ENCODE measurements around the gene RAB21. TPM values are rescaled to one million over a fixed set of nuclear protein-coding genes. Genes with fewer than 3 reads are reported as not detected.

Gene RAB21
- total and polyA plus RNA-seq, 2 of the 4 experiments (the other 2 are of a cell fraction), result 13.8 to 15.0 TPM

GRCh38 chr12:71754461-71755145, at the start of gene RAB21 (continued):
- TF ChIP-seq FOS (IDR thresholded peaks at IDR 0.05; ENCODE audit: low read depth, low read length), result 0 out of 2 replicates have a peak, but pooled peaks have one; percentile 31

GRCh38 chr12:71704920-71705319, 49.7 kb upstream of the RAB21 start:
- Histone ChIP-seq H4K91ac (ENCODE audit: insufficient read depth, low read depth, low read length) (no peak overlapping the region), H2AK9ac (replicated peaks; ENCODE audit: low read depth, low read length, poor library complexity) (no peak overlapping the region), H2AFZ (replicated peaks; ENCODE audit: low read length, poor library complexity) (no peak overlapping the region), H3K4me3 (ENCODE audit: insufficient read depth, low read depth, low read length) (no peak overlapping the region), H3K4ac (ENCODE audit: low read depth, low read length) (no peak overlapping the region), H3K4me1 (ENCODE audit: control insufficient read depth, insufficient read depth, low read length) (peaks cover under 1% of the 10 kb centered on the region; the same call in 1 of the 2 replicates), H4K5ac (ENCODE audit: low read depth, low read length) (no peak overlapping the region), H3K23ac (ENCODE audit: low read depth, low read length) (no peak overlapping the region), H2BK15ac (ENCODE audit: low read depth, low read length) (no peak overlapping the region), H2BK120ac (ENCODE audit: low read depth, low read length) (no peak overlapping the region), H2AK5ac (ENCODE audit: low read depth, low read length) (no peak overlapping the region), H3K79me1 (ENCODE audit: low read depth in 1 of 2, low read length in 2 of 2) (no peaks in the 10 kb centered on the region), H3K27me3 (ENCODE audit: control insufficient read depth, insufficient read depth, low read length) (no peaks in the 10 kb centered on the region), H2BK20ac (ENCODE audit: low read depth, low read length) (no peak overlapping the region), H3K9ac (ENCODE audit: low read depth, low read length) (no peak overlapping the region), H3K9me3 (ENCODE audit: control insufficient read depth, insufficient read depth, low read length) (no peaks in the 10 kb centered on the region), H3K36me3 (ENCODE audit: control insufficient read depth, insufficient read depth, low read length) (no peaks in the 10 kb centered on the region; the same call in 1 of the 2 replicates), H3K14ac (replicated peaks; ENCODE audit: low read depth, low read length) (no peak overlapping the region), H3K4me2 (ENCODE audit: low read depth, low read length) (no peak overlapping the region), H3K18ac (ENCODE audit: low read depth, low read length) (no peak overlapping the region), H4K8ac (ENCODE audit: low read depth in 2 of 2, low read length in 2 of 2) (no peak overlapping the region), H2BK5ac (ENCODE audit: low read depth, low read length, poor library complexity, severe bottlenecking) (no peak overlapping the region), H3K9me1 (ENCODE audit: insufficient read depth, low read length) (0 out of 2 replicates have a peak, but pooled peaks cover under 1% of the 10 kb centered on the region), H3K27ac (ENCODE audit: insufficient read depth, low read length) (no peak overlapping the region), H4K20me1 (ENCODE audit: insufficient read depth, low read length) (no peaks in the 10 kb centered on the region), H3K56ac (ENCODE audit: extremely low read depth, insufficient read depth, low read length) (no peak overlapping the region)
- ATAC-seq (ENCODE audit: low read depth), result no peak
- in situ Hi-C loops (cut with MboI; ENCODE audit: low sequenced_read_pairs) (no loop called here), dilution Hi-C loops (cut with HindIII; ENCODE audit: low sequenced_read_pairs, unreplicated experiment) (loop anchor here (25.0 kb wide), 1 partner anchor 293 kb away; no protein-coding TSS in a partner anchor), intact Hi-C loops (cut with micrococcal nuclease) (no loop called here)
- WGBS, 2 experiments (ENCODE audit: extremely low coverage in 2 of 2, insufficient read length in 1 of 2), result no CpG with 5 or more reads among the region's 2 CpGs
- POLR2A ChIA-PET (ENCODE audit: unreplicated experiment), result no interaction called here
- CTCF ChIA-PET, result interaction anchor here (0.7 kb wide), 1 partner anchor 312 kb away, joined by 3 read pairs; no protein-coding TSS in a partner anchor
- no TSS peak for BruUV-seq (replicated peaks)
- TF ChIP-seq NFE2L2 (IDR thresholded peaks at IDR 0.05; ENCODE audit: low read depth, low read length), result no peak
- no peak for TF ChIP-seq FOS (IDR thresholded peaks at IDR 0.05; ENCODE audit: low read depth, low read length)
- no peak for TF ChIP-seq POLR2A (IDR thresholded peaks at IDR 0.05; ENCODE audit: low read depth, low read length)
- TF ChIP-seq RFX5 (IDR thresholded peaks at IDR 0.05; ENCODE audit: low read depth, low read length), result no peak
- no peak for DNase-seq

Data from IMR-90 (cell line).